ENCODE data around the gene GALNT10. TPM values are rescaled to one million over a fixed set of nuclear protein-coding genes. Genes with fewer than 3 reads are reported as not detected.

Gene GALNT10
- total and polyA plus RNA-seq, 2 of the 8 experiments (the other 6 are each of a cell fraction or from before 2014, with no cell fraction given) = 4.6 to 15.5 TPM

DNA sequence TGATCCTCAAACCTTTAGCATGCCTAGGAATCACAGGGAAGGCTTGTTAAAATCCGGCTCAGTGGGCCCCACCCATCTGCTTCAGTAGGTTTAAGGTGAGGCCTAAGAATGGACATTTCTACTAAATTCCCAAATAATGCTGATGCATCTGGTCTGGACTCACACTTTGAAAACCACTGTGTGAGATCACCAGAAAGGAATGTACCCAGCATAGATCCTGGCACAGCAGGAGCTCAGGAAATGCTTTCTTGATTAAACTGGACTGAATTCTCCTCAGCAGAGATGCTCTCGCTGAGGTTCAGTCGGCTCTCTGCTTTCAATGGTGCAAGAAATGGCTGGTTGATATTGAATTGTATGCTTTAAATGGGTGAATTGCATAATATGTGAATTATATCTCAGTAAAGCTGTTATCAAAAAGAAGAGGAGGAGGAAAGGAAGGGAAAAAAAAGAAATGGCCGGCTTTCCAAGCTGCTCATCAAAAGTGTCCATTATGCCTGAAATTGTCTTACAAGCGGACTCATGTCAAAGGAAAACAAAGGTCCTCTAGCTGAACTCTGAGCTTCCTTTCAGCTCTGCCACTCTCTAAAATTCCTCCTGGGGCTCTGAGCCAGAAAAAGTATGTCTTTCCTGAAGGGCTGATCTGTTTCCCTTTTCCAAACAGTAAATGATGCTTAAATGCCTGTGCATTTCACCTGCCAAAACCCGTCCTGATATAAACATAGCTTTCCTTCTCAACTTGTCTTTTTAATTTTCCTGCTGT, 177.7 kb downstream of the GALNT10 start (continued):
- TF ChIP-seq, protein P1, sequence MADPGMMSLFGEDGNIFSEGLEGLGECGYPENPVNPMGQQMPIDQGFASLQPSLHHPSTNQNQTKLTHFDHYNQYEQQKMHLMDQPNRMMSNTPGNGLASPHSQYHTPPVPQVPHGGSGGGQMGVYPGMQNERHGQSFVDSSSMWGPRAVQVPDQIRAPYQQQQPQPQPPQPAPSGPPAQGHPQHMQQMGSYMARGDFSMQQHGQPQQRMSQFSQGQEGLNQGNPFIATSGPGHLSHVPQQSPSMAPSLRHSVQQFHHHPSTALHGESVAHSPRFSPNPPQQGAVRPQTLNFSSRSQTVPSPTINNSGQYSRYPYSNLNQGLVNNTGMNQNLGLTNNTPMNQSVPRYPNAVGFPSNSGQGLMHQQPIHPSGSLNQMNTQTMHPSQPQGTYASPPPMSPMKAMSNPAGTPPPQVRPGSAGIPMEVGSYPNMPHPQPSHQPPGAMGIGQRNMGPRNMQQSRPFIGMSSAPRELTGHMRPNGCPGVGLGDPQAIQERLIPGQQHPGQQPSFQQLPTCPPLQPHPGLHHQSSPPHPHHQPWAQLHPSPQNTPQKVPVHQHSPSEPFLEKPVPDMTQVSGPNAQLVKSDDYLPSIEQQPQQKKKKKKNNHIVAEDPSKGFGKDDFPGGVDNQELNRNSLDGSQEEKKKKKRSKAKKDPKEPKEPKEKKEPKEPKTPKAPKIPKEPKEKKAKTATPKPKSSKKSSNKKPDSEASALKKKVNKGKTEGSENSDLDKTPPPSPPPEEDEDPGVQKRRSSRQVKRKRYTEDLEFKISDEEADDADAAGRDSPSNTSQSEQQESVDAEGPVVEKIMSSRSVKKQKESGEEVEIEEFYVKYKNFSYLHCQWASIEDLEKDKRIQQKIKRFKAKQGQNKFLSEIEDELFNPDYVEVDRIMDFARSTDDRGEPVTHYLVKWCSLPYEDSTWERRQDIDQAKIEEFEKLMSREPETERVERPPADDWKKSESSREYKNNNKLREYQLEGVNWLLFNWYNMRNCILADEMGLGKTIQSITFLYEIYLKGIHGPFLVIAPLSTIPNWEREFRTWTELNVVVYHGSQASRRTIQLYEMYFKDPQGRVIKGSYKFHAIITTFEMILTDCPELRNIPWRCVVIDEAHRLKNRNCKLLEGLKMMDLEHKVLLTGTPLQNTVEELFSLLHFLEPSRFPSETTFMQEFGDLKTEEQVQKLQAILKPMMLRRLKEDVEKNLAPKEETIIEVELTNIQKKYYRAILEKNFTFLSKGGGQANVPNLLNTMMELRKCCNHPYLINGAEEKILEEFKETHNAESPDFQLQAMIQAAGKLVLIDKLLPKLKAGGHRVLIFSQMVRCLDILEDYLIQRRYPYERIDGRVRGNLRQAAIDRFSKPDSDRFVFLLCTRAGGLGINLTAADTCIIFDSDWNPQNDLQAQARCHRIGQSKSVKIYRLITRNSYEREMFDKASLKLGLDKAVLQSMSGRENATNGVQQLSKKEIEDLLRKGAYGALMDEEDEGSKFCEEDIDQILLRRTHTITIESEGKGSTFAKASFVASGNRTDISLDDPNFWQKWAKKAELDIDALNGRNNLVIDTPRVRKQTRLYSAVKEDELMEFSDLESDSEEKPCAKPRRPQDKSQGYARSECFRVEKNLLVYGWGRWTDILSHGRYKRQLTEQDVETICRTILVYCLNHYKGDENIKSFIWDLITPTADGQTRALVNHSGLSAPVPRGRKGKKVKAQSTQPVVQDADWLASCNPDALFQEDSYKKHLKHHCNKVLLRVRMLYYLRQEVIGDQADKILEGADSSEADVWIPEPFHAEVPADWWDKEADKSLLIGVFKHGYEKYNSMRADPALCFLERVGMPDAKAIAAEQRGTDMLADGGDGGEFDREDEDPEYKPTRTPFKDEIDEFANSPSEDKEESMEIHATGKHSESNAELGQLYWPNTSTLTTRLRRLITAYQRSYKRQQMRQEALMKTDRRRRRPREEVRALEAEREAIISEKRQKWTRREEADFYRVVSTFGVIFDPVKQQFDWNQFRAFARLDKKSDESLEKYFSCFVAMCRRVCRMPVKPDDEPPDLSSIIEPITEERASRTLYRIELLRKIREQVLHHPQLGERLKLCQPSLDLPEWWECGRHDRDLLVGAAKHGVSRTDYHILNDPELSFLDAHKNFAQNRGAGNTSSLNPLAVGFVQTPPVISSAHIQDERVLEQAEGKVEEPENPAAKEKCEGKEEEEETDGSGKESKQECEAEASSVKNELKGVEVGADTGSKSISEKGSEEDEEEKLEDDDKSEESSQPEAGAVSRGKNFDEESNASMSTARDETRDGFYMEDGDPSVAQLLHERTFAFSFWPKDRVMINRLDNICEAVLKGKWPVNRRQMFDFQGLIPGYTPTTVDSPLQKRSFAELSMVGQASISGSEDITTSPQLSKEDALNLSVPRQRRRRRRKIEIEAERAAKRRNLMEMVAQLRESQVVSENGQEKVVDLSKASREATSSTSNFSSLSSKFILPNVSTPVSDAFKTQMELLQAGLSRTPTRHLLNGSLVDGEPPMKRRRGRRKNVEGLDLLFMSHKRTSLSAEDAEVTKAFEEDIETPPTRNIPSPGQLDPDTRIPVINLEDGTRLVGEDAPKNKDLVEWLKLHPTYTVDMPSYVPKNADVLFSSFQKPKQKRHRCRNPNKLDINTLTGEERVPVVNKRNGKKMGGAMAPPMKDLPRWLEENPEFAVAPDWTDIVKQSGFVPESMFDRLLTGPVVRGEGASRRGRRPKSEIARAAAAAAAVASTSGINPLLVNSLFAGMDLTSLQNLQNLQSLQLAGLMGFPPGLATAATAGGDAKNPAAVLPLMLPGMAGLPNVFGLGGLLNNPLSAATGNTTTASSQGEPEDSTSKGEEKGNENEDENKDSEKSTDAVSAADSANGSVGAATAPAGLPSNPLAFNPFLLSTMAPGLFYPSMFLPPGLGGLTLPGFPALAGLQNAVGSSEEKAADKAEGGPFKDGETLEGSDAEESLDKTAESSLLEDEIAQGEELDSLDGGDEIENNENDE (IDR thresholded peaks at IDR 0.05; ENCODE audit: insufficient replicate concordance, low read length) = no peak
- TF ChIP-seq CEBPB (IDR thresholded peaks at IDR 0.05; ENCODE audit: low read depth, low read length) = no peak
- TF ChIP-seq, protein P2, sequence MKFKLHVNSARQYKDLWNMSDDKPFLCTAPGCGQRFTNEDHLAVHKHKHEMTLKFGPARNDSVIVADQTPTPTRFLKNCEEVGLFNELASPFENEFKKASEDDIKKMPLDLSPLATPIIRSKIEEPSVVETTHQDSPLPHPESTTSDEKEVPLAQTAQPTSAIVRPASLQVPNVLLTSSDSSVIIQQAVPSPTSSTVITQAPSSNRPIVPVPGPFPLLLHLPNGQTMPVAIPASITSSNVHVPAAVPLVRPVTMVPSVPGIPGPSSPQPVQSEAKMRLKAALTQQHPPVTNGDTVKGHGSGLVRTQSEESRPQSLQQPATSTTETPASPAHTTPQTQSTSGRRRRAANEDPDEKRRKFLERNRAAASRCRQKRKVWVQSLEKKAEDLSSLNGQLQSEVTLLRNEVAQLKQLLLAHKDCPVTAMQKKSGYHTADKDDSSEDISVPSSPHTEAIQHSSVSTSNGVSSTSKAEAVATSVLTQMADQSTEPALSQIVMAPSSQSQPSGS (IDR thresholded peaks at IDR 0.05; ENCODE audit: low read length) = no peak
- TF ChIP-seq SP1 (IDR thresholded peaks at IDR 0.05; ENCODE audit: low read depth, low read length) = no peak
- TF ChIP-seq KDM4A (IDR thresholded peaks at IDR 0.05; ENCODE audit: low read depth, low read length, severe bottlenecking) = no peak
- TF ChIP-seq MAFK (IDR thresholded peaks at IDR 0.05; ENCODE audit: low read depth, low read length) = no peak; the same call in 1 of the 2 replicates
- no peak for TF ChIP-seq ZNF274 (IDR thresholded peaks at IDR 0.05; ENCODE audit: borderline replicate concordance, extremely low read depth, low read length)
- TF ChIP-seq JUN (IDR thresholded peaks at IDR 0.05; ENCODE audit: low read depth, low read length) = peak; percentile 79; the same call in 1 of the 2 replicates
- no peak for TF ChIP-seq CHD2 (IDR thresholded peaks at IDR 0.05; ENCODE audit: low read length)
